HepG2 (cell line): ENCODE measurements around the gene COPS7A. TPM values are rescaled to one million over a fixed set of nuclear protein-coding genes. Genes with fewer than 3 reads are reported as not detected.

Experiments
- CBX5 ChIP-seq: sonication (generic); formaldehyde crosslinking; IDR thresholded peaks from 2 replicates; pipeline ENCODE4 v1.4.0; 2020; ENCODE audit warnings: missing genetic modification reagents, borderline replicate concordance
- CHD4 ChIP-seq: fragments of 200-600 bp; sonication (generic); IDR thresholded peaks from 2 replicates; pipeline ENCODE4 v1.7.0; 2017; ENCODE audit warnings: mild to moderate bottlenecking, low read length, borderline replicate concordance
- ETV5 ChIP-seq: IDR thresholded peaks from 2 replicates; pipeline ENCODE4 v1.6.1; 2018; ENCODE audit warnings: missing biosample characterization, missing genetic modification reagents, inconsistent platforms, borderline replicate concordance
- KLF6 ChIP-seq: IDR thresholded peaks from 2 replicates; pipeline ENCODE4 v1.8.0; 2016; ENCODE audit warnings: missing biosample characterization, missing genetic modification reagents
- MTF2 ChIP-seq: sonication (generic); formaldehyde crosslinking; IDR thresholded peaks from 2 replicates; pipeline ENCODE4 v1.5.0; 2020; ENCODE audit warnings: missing genetic modification reagents, borderline replicate concordance
- MXI1 ChIP-seq: IDR thresholded peaks from 3 replicates; pipeline ENCODE4 v1.6.1; 2012; ENCODE audit warnings: low read depth, low read length, inconsistent platforms, borderline replicate concordance
- NFKBIZ ChIP-seq: IDR thresholded peaks from 2 replicates; pipeline ENCODE4 v1.6.1; 2018; ENCODE audit warnings: missing genetic modification reagents, missing compliant biosample characterization
- PPARG ChIP-seq: conservative IDR thresholded peaks from 2 replicates; pipeline ENCODE4 v1.6.1; 2016; ENCODE audit warnings: missing biosample characterization, missing genetic modification reagents
- RFXAP ChIP-seq: sonication (generic); formaldehyde crosslinking; IDR thresholded peaks from 2 replicates; pipeline ENCODE4 v1.4.0; 2020; ENCODE audit warnings: missing genetic modification reagents, borderline replicate concordance
- TEAD2 ChIP-seq: sonication (generic); formaldehyde crosslinking; IDR thresholded peaks from 2 replicates; pipeline ENCODE4 v1.9.0; 2021; ENCODE audit warnings: missing genetic modification reagents
- ZFP82 ChIP-seq: sonication (generic); formaldehyde crosslinking; IDR thresholded peaks from 2 replicates; pipeline ENCODE4 v1.5.1; 2020; ENCODE audit warnings: mild to moderate bottlenecking, missing genetic modification reagents, borderline replicate concordance
- ZNF33B ChIP-seq: sonication (generic); formaldehyde crosslinking; IDR thresholded peaks from 2 replicates; pipeline ENCODE4 v1.5.1; 2020; ENCODE audit warnings: mild to moderate bottlenecking, missing genetic modification reagents
- ZNF556 ChIP-seq: sonication (generic); formaldehyde crosslinking; IDR thresholded peaks from 2 replicates; pipeline ENCODE4 v1.4.0; 2020; ENCODE audit warnings: mild to moderate bottlenecking, missing genetic modification reagents, borderline replicate concordance
- ZNF670 ChIP-seq: sonication (generic); formaldehyde crosslinking; IDR thresholded peaks from 2 replicates; pipeline ENCODE4 v1.8.0; 2022; ENCODE audit warnings: mild to moderate bottlenecking, missing genetic modification reagents, borderline replicate concordance
- ZNF747 ChIP-seq: sonication (generic); formaldehyde crosslinking; IDR thresholded peaks from 2 replicates; pipeline ENCODE4 v1.8.1; 2023; ENCODE audit warnings: missing genetic modification reagents, mild to moderate bottlenecking, borderline replicate concordance
- ZNF75D ChIP-seq: sonication (generic); formaldehyde crosslinking; IDR thresholded peaks from 2 replicates; pipeline ENCODE4 v1.8.1; 2023; ENCODE audit warnings: missing genetic modification reagents, mild to moderate bottlenecking, borderline replicate concordance
- ZNF776 ChIP-seq: sonication (generic); formaldehyde crosslinking; IDR thresholded peaks from 2 replicates; pipeline ENCODE4 v1.4.0; 2020; ENCODE audit warnings: mild to moderate bottlenecking, missing genetic modification reagents
- ZNF83 ChIP-seq: sonication (generic); formaldehyde crosslinking; IDR thresholded peaks from 2 replicates; pipeline ENCODE4 v1.4.0; 2020; ENCODE audit warnings: missing genetic modification reagents, mild to moderate bottlenecking, borderline replicate concordance
- polyA plus RNA-seq, 8 experiments: library from polyadenylated mRNA; depleted of rRNA in 3 of 8; stranded (reverse) in 7 of 8; unstranded in 1 of 8; fragments of >200 nt; fragmentation: Illumina TruSeq in 4 of 8; extraction: Trizol in 4 of 8; gene quantifications; 2 replicates each; pipeline versions ENCODE4 v1.2.1 to v1.2.3, GENCODE V29; 2011 to 2016; ENCODE audit warnings: low read depth in 4 of 8, missing spikeins in 1 of 8, mixed read lengths in 1 of 8; ENCODE audit not compliant: insufficient read depth in 1 of 8
- total RNA-seq, 5 experiments: library from RNA; depleted of rRNA; stranded (reverse); fragments of >200 nt; fragmentation: Illumina TruSeq; extraction: Trizol; gene quantifications; 2 replicates each; pipeline ENCODE4 v1.2.3, GENCODE V29; 2016; ENCODE audit warnings: low read depth in 1 of 5
- TF ChIP-seq, protein P1 (sequence below): sonication (generic); formaldehyde crosslinking; IDR thresholded peaks from 2 replicates; pipeline ENCODE4 v1.4.0; 2020; ENCODE audit warnings: mild to moderate bottlenecking, missing genetic modification reagents
- TF ChIP-seq, protein P2 (sequence below): IDR thresholded peaks from 2 replicates; pipeline ENCODE4 v1.6.1; 2016; ENCODE audit warnings: low read depth, borderline replicate concordance
- TF ChIP-seq, protein P3 (sequence below): sonication (generic); formaldehyde crosslinking; IDR thresholded peaks from 2 replicates; pipeline ENCODE4 v1.5.1; 2020; ENCODE audit warnings: missing genetic modification reagents, mild to moderate bottlenecking, borderline replicate concordance
- TF ChIP-seq, protein P4 (sequence below): sonication (generic); formaldehyde crosslinking; IDR thresholded peaks from 2 replicates; pipeline ENCODE4 v1.8.0; 2022; ENCODE audit warnings: mild to moderate bottlenecking, missing genetic modification reagents, moderate library complexity
- TF ChIP-seq, protein P5 (sequence below): IDR thresholded peaks from 2 replicates; pipeline ENCODE4 v1.6.1; 2016; ENCODE audit warnings: mild to moderate bottlenecking

COPS7A gene
- total and polyA plus RNA-seq, 2 of the 13 experiments (the other 11 are each of a cell fraction or from before 2014, with no cell fraction given) = 40.0 to 73.6 TPM

DNA sequence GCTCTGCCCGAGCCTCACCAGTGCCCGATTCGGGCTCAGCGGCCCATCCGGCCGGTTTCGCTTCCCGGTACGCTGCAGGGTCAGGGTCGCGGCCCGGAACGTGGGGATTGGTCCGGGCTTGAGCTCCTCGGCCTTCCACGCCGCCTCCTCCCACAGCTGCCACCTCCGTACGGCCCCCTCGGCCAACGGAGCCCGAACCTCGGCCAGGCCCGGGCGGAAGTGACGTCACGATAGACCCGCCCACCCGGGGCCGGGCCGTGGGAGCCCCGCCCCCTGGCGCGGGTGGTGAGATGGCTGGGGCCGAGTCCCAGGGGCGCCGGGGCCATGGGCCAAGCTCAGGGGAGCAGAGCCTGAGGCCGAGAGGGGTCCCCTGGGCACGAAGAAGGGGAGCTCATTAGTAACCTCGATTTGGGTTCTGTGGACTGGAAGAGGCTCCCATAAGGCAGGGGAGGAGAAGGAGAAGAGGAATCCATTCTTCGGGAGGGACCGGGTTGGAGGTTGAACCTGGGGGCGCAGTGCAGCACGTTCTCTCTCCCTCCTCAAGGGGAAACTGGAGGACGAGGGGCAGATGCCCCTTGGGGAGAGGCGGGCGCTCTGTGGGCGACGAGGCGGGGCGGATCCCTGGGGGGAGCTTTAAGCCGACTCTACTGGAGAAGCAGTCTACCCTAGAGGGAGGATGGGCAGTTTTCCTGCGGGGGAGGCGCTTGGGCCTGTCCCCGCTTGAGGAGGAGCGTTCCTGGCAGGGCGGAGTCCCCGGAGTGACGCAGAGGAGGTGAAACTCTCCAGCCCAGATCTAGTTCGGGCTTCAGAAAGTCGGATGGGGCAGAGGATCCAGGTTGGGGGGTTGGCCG is 29.3 kb downstream of the COPS7A start, which contains the start of gene MLF2 (continued):
- TF ChIP-seq, protein P1, sequence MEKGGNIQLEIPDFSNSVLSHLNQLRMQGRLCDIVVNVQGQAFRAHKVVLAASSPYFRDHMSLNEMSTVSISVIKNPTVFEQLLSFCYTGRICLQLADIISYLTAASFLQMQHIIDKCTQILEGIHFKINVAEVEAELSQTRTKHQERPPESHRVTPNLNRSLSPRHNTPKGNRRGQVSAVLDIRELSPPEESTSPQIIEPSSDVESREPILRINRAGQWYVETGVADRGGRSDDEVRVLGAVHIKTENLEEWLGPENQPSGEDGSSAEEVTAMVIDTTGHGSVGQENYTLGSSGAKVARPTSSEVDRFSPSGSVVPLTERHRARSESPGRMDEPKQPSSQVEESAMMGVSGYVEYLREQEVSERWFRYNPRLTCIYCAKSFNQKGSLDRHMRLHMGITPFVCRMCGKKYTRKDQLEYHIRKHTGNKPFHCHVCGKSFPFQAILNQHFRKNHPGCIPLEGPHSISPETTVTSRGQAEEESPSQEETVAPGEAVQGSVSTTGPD (CRISPR knock-in tag) = no peak
- TF ChIP-seq, protein P2, sequence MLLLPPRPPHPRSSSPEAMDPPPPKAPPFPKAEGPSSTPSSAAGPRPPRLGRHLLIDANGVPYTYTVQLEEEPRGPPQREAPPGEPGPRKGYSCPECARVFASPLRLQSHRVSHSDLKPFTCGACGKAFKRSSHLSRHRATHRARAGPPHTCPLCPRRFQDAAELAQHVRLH (CRISPR knock-in tag) = peak; percentile 24
- TF ChIP-seq, protein P3, sequence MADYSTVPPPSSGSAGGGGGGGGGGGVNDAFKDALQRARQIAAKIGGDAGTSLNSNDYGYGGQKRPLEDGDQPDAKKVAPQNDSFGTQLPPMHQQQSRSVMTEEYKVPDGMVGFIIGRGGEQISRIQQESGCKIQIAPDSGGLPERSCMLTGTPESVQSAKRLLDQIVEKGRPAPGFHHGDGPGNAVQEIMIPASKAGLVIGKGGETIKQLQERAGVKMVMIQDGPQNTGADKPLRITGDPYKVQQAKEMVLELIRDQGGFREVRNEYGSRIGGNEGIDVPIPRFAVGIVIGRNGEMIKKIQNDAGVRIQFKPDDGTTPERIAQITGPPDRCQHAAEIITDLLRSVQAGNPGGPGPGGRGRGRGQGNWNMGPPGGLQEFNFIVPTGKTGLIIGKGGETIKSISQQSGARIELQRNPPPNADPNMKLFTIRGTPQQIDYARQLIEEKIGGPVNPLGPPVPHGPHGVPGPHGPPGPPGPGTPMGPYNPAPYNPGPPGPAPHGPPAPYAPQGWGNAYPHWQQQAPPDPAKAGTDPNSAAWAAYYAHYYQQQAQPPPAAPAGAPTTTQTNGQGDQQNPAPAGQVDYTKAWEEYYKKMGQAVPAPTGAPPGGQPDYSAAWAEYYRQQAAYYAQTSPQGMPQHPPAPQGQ = no peak
- TF ChIP-seq ETV5 (CRISPR knock-in tag) = peak; percentile 76; the same call in 1 of the 2 replicates
- TF ChIP-seq NFKBIZ (CRISPR knock-in tag) = peak; percentile 56; the same call in 1 of the 2 replicates
- TF ChIP-seq ZNF776 (CRISPR knock-in tag) = peak; percentile 57
- no peak for TF ChIP-seq PPARG
- TF ChIP-seq ZNF556 = 0 out of 2 replicates have a peak, but pooled peaks have one; percentile 29
- no peak for TF ChIP-seq TEAD2 (CRISPR knock-in tag)
- TF ChIP-seq ZNF33B = no peak
- TF ChIP-seq ZNF747 (CRISPR knock-in tag) = peak; percentile 79; the same call in 1 of the 2 replicates
- TF ChIP-seq ZNF670 (CRISPR knock-in tag) = 0 out of 2 replicates have a peak, but pooled peaks have one; percentile 74
- TF ChIP-seq MTF2 (CRISPR knock-in tag) = peak; percentile 36; the same call in 1 of the 2 replicates
- peak; percentile 61; the same call in 1 of the 2 replicates for TF ChIP-seq CBX5 (CRISPR knock-in tag)
- TF ChIP-seq ZNF83 (CRISPR knock-in tag) = 0 out of 2 replicates have a peak, but pooled peaks have one; percentile 8
- peak; percentile 58; the same call in 1 of the 2 replicates for TF ChIP-seq ZFP82 (CRISPR knock-in tag)
- TF ChIP-seq, protein P4, sequence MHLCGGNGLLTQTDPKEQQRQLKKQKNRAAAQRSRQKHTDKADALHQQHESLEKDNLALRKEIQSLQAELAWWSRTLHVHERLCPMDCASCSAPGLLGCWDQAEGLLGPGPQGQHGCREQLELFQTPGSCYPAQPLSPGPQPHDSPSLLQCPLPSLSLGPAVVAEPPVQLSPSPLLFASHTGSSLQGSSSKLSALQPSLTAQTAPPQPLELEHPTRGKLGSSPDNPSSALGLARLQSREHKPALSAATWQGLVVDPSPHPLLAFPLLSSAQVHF (CRISPR knock-in tag) = no peak
- TF ChIP-seq CHD4 = 0 out of 2 replicates have a peak, but pooled peaks have one; percentile 24
- 0 out of 2 replicates have a peak, but pooled peaks have one; percentile 52 for TF ChIP-seq KLF6 (CRISPR knock-in tag)
- 0 out of 2 replicates have a peak, but pooled peaks have one; percentile 26 for TF ChIP-seq RFXAP (CRISPR knock-in tag)
- peak; percentile 68; the same call in 1 of the 3 replicates for TF ChIP-seq MXI1
- TF ChIP-seq ZNF75D (CRISPR knock-in tag) = peak; percentile 84; the same call in 1 of the 2 replicates
- TF ChIP-seq, protein P5, sequence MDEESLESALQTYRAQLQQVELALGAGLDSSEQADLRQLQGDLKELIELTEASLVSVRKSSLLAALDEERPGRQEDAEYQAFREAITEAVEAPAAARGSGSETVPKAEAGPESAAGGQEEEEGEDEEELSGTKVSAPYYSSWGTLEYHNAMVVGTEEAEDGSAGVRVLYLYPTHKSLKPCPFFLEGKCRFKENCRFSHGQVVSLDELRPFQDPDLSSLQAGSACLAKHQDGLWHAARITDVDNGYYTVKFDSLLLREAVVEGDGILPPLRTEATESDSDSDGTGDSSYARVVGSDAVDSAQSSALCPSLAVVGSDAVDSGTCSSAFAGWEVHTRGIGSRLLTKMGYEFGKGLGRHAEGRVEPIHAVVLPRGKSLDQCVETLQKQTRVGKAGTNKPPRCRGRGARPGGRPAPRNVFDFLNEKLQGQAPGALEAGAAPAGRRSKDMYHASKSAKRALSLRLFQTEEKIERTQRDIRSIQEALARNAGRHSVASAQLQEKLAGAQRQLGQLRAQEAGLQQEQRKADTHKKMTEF (CRISPR knock-in tag) = peak; percentile 70; the same call in 1 of the 2 replicates
